ENCODE data around the gene GTF2A1. TPM values are rescaled to one million over a fixed set of nuclear protein-coding genes. Genes with fewer than 3 reads are reported as not detected.
A peak's percentile ranks its signal among the peaks of the same experiment; 100 is the strongest.

The GTF2A1 gene
- total RNA-seq: 10 to 100 TPM; 17.1 to 35.1 (median 28.4) TPM

GRCh38 chr14:81220830-81221578, at the start of gene GTF2A1:
Gene GTF2A1, minus strand, starts transcription at chr14:81220959. Its CDS starts 441 bp downstream, at chr14:81220518.
- DNase-seq (ENCODE audit: extremely low spot score): peak; percentile 99
- no peaks in the 10 kb centered on the region for H3K27me3 ChIP-seq
- under 1% methylated on average over 32 of the region's 84 CpGs for WGBS
- H3K36me3 ChIP-seq: peaks cover 0 to 2% (median under 1%) of the 10 kb centered on the region in 4 donors
- H3K4me3 ChIP-seq: peak within 1 kb of the TSS; percentile 78 to 84 (median 81)
- peak within 1 kb of the TSS; percentile 96 to 99 (median 98) for H3K27ac ChIP-seq (replicated peaks in 1 of 4)
- TF ChIP-seq CTCF (IDR thresholded peaks at IDR 0.05) (no peak), POLR2AphosphoS5 (IDR thresholded peaks at IDR 0.05) (peak; percentile 96 to 99), POLR2A (IDR thresholded peaks at IDR 0.05; ENCODE audit: low read depth) (peak; percentile 98)
- no peaks in the 10 kb centered on the region for H3K9me3 ChIP-seq
- intact Hi-C loops (cut with DNase I): loop anchor here (10.0 kb wide), 1 partner anchor 1164 kb away; no protein-coding TSS in a partner anchor
- peaks cover 22 to 35% (median 32%) of the 10 kb centered on the region in 4 donors for H3K4me1 ChIP-seq

GRCh38 chr14:81269979-81270375, 49.2 kb upstream of the GTF2A1 start:
- H3K4me1 ChIP-seq: peaks cover 0 to 6% (median 2%) of the 10 kb centered on the region in 4 donors
- WGBS: 87% methylated on average over 3 of the region's 3 CpGs
- intact Hi-C loops (cut with DNase I): loop anchor here (2.0 kb wide), 1 partner anchor 183 kb away; no protein-coding TSS in a partner anchor
- peaks cover 0 to 4% (median 0%) of the 10 kb centered on the region in 4 donors for H3K27me3 ChIP-seq
- no peak for DNase-seq (ENCODE audit: extremely low spot score)
- H3K36me3 ChIP-seq: no peaks in the 10 kb centered on the region
- no peak overlapping the region for H3K4me3 ChIP-seq
- H3K9me3 ChIP-seq: no peaks in the 10 kb centered on the region
- TF ChIP-seq EP300 (IDR thresholded peaks at IDR 0.05): no peak
- no peak for TF ChIP-seq CTCF (IDR thresholded peaks at IDR 0.05)
- no peak for TF ChIP-seq POLR2AphosphoS5 (IDR thresholded peaks at IDR 0.05)
- TF ChIP-seq POLR2A (IDR thresholded peaks at IDR 0.05; ENCODE audit: low read depth): no peak
- no peak overlapping the region for H3K27ac ChIP-seq (replicated peaks in 1 of 4)

- Histone ChIP-seq H3K27me3 (peaks cover 0 to 4% (median 0%) of the 10 kb centered on the region in 4 donors), H3K9me3 (no peaks in the 10 kb centered on the region), H3K4me1 (peaks cover 0 to 6% (median 2%) of the 10 kb centered on the region in 4 donors), H3K27ac (replicated peaks in 1 of 4) (no peak overlapping the region), H3K36me3 (no peaks in the 10 kb centered on the region), H3K4me3 (no peak overlapping the region)
- no peak for DNase-seq (ENCODE audit: extremely low spot score)
- TF ChIP-seq POLR2A (IDR thresholded peaks at IDR 0.05; ENCODE audit: low read depth): no peak
- TF ChIP-seq CTCF (IDR thresholded peaks at IDR 0.05): peak; percentile 70 to 85 (median 77)
- WGBS: 38% methylated on average over 7 of the region's 7 CpGs
- intact Hi-C loops (cut with DNase I): no loop called here
These were observed 48.6 kb upstream of the GTF2A1 start for GRCh38 chr14:81269100-81269978.

- peak; percentile 72 for DNase-seq (ENCODE audit: extremely low spot score)
- Histone ChIP-seq H3K4me1 (peaks cover 0 to 6% (median 2%) of the 10 kb centered on the region in 4 donors), H3K27me3 (peaks cover 0 to 4% (median 0%) of the 10 kb centered on the region in 4 donors), H3K27ac (replicated peaks in 1 of 4) (no peak overlapping the region), H3K36me3 (no peaks in the 10 kb centered on the region), H3K4me3 (no peak overlapping the region), H3K9me3 (no peaks in the 10 kb centered on the region)
- intact Hi-C loops (cut with DNase I): no loop called here
- 45% methylated on average over 3 of the region's 3 CpGs for WGBS
- TF ChIP-seq POLR2A (IDR thresholded peaks at IDR 0.05; ENCODE audit: low read depth) (no peak), EP300 (IDR thresholded peaks at IDR 0.05) (no peak), CTCF (IDR thresholded peaks at IDR 0.05) (no peak), POLR2AphosphoS5 (IDR thresholded peaks at IDR 0.05) (no peak)
These were observed 47.3 kb upstream of the GTF2A1 start for GRCh38 chr14:81268016-81268416.

All from esophagus muscularis mucosa (tissue), 4 donors.